ENCODE results near the gene PLA2R1.
"Not testable (repeated sequence)": the region's sequence is repeated elsewhere in the genome, so short reads cannot be mapped to it uniquely, and the experiment has no call there.

PLA2R1 gene

DNA sequence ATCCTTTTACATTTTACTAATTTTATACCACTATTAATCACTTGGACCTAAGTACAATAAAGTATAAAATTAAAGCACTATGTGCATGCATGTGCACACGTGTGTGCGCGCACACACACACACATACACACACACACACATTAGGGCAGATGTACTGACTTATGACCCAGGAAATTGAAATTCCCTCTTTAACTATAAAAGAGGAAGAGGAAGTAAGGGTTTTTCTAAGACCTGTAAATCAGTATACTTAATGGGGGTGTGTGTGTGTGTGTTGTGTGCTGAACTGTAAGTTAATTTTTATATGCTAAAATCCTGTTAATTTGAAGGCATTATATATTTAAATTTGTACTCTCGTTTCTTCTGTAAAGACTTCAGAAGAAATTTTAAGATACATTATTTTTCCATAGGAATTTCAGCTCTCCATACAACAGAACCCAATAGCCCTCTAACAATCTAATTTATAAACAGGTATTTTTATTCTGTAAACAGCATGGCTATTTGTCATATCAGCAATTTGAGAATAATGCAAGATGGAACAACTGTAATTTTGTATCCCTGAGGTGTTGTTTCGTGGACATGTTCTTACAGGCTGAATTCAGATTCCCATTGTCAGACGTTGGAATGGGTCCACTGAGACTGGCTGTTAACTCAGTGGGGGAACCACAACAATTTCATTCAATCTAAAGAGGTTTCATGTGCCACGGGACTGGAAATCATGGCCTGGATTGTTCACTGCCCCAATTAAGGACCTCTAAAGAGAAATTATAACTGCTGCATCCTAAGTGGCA lies 90.9 kb downstream of the PLA2R1 start:
- ChIA-PET POLR2A (no interaction called here), CTCF (interaction anchor here (1.2 kb wide), 1 partner anchor 11 kb away, joined by 4 read pairs; no protein-coding TSS in a partner anchor)
- TF ChIP-seq, protein P1, sequence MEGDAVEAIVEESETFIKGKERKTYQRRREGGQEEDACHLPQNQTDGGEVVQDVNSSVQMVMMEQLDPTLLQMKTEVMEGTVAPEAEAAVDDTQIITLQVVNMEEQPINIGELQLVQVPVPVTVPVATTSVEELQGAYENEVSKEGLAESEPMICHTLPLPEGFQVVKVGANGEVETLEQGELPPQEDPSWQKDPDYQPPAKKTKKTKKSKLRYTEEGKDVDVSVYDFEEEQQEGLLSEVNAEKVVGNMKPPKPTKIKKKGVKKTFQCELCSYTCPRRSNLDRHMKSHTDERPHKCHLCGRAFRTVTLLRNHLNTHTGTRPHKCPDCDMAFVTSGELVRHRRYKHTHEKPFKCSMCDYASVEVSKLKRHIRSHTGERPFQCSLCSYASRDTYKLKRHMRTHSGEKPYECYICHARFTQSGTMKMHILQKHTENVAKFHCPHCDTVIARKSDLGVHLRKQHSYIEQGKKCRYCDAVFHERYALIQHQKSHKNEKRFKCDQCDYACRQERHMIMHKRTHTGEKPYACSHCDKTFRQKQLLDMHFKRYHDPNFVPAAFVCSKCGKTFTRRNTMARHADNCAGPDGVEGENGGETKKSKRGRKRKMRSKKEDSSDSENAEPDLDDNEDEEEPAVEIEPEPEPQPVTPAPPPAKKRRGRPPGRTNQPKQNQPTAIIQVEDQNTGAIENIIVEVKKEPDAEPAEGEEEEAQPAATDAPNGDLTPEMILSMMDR (IDR thresholded peaks at IDR 0.05; ENCODE audit: control extremely low read depth, extremely low read depth, low read depth, missing control alignments): no peak
- no peak for DNase-seq (ENCODE audit: extremely low spot score)

GRCh38 chr2:159970548-159970947 lies 91.9 kb downstream of the PLA2R1 start:
- POLR2A ChIA-PET; DNase-seq (ENCODE audit: extremely low spot score): not testable (repeated sequence)
- CTCF ChIA-PET: interaction anchor here (0.7 to 1.1 kb wide), 2 partner anchors 31 to 684 kb away, joined by 3 read pairs; partner anchors contain the start of gene WDSUB1

GRCh38 chr2:159968279-159968900 lies 94.0 kb downstream of the PLA2R1 start:
- CTCF ChIA-PET: interaction anchor here (0.7 to 1.7 kb wide), 22 partner anchors 9 to 1149 kb away, joined by 3 to 10 read pairs (median 4); partner anchors contain the start of gene LY75
- TF ChIP-seq, protein P1 (IDR thresholded peaks at IDR 0.05; ENCODE audit: control extremely low read depth, extremely low read depth, low read depth, missing control alignments): peak; percentile 57

DNA sequence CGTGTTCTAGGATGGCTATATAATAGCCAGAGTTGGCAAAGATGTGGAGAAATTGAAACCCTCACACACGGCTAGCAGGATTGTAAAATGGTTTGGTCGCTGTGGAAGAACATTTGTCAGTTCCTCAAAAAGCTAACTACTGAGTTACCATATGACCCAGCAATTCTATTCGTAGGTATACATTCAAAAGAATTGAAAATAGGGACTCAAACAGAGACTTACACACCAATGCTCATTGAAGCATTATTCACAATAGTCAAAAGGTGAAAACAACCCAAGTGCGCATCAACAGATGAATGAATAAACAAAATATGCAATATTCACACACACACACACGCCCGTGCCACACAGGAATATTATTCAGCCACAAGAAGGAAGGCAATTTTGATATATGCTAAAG lies 98.7 kb downstream of the PLA2R1 start:
- ChIA-PET CTCF (interaction anchor here (0.7 to 1.3 kb wide), 3 partner anchors 41 to 59 kb away, joined by 3 read pairs; partner anchors contain the start of gene LY75), POLR2A (no interaction called here)
- TF ChIP-seq, protein P1 (IDR thresholded peaks at IDR 0.05; ENCODE audit: control extremely low read depth, extremely low read depth, low read depth, missing control alignments): no peak
- DNase-seq (ENCODE audit: extremely low spot score): peak; percentile 12

More at GRCh38 chr2:159968279-159968900, 94.0 kb downstream of the PLA2R1 start:
- POLR2A ChIA-PET: no interaction called here
- DNase-seq (ENCODE audit: extremely low spot score): peak; percentile 45

DNA sequence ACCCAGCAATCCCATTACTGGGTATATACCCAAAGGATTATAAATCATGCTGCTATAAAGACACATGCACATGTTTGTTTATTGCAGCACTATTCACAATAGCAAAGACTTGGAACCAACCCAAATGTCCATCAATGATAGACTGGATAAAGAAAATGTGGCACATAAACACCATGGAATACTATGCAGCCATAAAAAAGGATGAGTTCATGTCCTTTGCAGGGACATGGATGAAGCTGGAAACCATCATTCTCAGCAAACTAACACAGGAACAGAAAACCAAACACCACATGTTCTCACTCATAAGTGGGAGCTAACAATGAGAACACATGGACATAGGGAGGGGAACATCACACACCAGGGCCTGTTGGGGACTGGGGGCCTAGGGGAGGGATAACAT lies 99.9 kb downstream of the PLA2R1 start:
- CTCF ChIA-PET: interaction anchor here (1.3 kb wide), 1 partner anchor 58 kb away, joined by 3 read pairs; the partner anchor contains the start of gene LY75
- DNase-seq (ENCODE audit: extremely low spot score); POLR2A ChIA-PET: not testable (repeated sequence)

DNA sequence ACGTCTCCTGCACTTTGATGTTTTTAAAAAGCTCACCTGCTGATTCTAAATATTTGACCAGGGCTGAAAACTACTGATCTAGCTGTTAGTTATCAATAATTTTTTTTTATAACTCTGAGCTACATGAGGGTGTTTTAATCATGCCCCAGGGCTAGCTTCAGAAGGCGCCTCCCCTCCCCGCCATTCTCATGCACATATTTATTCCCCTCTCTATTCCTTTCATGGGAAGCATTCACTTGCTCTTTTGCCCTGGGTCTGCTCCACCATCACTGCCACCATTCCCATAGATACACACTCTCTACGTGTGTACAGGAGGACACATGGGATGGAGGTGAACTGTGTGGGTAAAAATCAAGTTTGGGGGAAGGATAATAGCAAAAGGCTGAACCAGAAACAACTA lies 101.0 kb downstream of the PLA2R1 start:
- ChIA-PET CTCF (interaction anchor here (0.7 to 1.5 kb wide), 4 partner anchors 12 to 41 kb away, joined by 3 to 5 read pairs (median 3); no protein-coding TSS in a partner anchor), POLR2A (no interaction called here)
- TF ChIP-seq, protein P1 (IDR thresholded peaks at IDR 0.05; ENCODE audit: control extremely low read depth, extremely low read depth, low read depth, missing control alignments): no peak
- DNase-seq (ENCODE audit: extremely low spot score): no peak

GRCh38 chr2:159961037-159961436 lies 101.4 kb downstream of the PLA2R1 start:
- ChIA-PET POLR2A (no interaction called here), CTCF (interaction anchor here (0.7 to 1.5 kb wide), 4 partner anchors 12 to 40 kb away, joined by 3 to 5 read pairs (median 3); no protein-coding TSS in a partner anchor)
- TF ChIP-seq, protein P1 (IDR thresholded peaks at IDR 0.05; ENCODE audit: control extremely low read depth, extremely low read depth, low read depth, missing control alignments): no peak

More at GRCh38 chr2:159961037-159961436, 101.4 kb downstream of the PLA2R1 start:
- no peak for DNase-seq (ENCODE audit: extremely low spot score)
